ENCODE data around the gene NSUN7.

GRCh38 chr4:40750461-40751258, 905 bp downstream of the NSUN7 start:
- no peak for TF ChIP-seq CTCF (conservative IDR thresholded peaks at IDR 0.05)
- TF ChIP-seq ZFX (IDR thresholded peaks at IDR 0.05) = no peak
